ENCODE measurements around the gene GPX2.

- TF ChIP-seq ATF3 (IDR thresholded peaks at IDR 0.05; ENCODE audit: insufficient read depth, low read depth, low read length): no peak
- no peak for TF ChIP-seq CTCF (IDR thresholded peaks at IDR 0.05; ENCODE audit: control extremely low read depth in 1 of 3, insufficient read depth in 1 of 3, low read depth in 1 of 3, low read length in 3 of 3)
- no peak for TF ChIP-seq JUN (IDR thresholded peaks at IDR 0.05; ENCODE audit: low read depth, low read length)
- no peak for TF ChIP-seq EP300 (IDR thresholded peaks at IDR 0.05; ENCODE audit: borderline replicate concordance in 1 of 2, low read depth in 2 of 2, low read length in 2 of 2)
- TF ChIP-seq POLR2A (IDR thresholded peaks at IDR 0.05; ENCODE audit: control extremely low read depth in 1 of 2, low read depth in 2 of 2, low read length in 2 of 2): no peak
These were observed 7.0 kb downstream of the GPX2 start for GRCh38 chr14:64935508-64935907.
